HG02840 (cell line): ENCODE data around the gene HRAS.
A peak's percentile ranks its signal among the peaks of the same experiment; 100 is the strongest.
"Not testable (repeated sequence)": the region's sequence is repeated elsewhere in the genome, so short reads cannot be mapped to it uniquely, and the experiment has no call there.

Experiments used
- ATAC-seq: cut with Tn5 transposase; IDR thresholded peaks from one replicate; pipeline ENCODE4 v1.9.1; 2021; ENCODE audit warnings: mild to moderate bottlenecking, moderate library complexity, moderate number of reproducible peaks; ENCODE audit not compliant: unreplicated experiment, low FRiP score

HRAS gene

DNA sequence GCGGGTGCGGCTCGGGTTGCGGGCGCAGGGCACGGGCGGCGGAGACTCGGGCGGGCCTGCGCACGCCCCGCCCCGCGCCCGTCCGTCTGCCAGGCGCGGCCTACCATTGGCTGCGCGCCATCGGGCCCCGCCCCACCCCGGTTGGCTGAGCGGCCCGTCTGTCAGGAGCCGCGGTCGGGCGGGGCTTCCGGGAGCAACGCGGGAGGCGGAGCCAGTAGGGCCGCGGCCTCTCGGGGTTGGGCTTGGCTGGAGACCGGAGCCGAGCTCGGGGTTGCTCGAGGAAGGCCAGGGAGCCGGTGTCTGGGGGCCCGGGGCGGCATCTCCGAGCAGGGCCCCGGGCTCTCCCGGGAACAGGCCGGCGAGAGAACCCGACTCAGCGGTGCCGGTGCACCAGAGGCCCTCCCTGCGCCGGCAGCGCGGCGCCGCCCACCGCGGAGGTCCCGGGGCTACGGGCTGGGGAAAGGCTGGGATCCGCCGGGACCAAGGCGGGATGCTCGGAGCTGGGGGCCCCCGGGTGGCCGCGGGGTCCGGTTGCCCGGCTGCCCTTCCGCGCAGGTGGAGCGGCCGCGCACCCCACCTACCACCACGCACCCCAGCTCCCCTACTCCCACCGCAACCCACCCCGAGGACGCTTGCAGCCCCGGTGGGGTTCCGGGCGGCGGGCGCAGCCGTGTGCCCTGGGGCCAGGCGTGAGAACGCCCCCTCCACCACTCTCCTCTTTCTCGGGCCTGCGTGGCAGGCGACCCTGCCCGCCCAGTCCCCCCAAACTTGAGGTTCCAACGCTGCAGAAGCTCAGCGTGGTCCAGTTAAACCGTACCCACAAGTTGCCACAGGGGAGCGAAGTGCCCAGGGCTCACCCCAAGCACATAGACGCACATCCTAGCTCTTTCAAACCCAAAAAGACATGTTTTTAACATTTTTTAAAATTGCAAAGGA is at the start of gene HRAS:
TSS of gene HRAS (minus strand) at position 58 of the 936 bp plus-strand sequence.
- ATAC-seq, result peak; percentile 63

DNA sequence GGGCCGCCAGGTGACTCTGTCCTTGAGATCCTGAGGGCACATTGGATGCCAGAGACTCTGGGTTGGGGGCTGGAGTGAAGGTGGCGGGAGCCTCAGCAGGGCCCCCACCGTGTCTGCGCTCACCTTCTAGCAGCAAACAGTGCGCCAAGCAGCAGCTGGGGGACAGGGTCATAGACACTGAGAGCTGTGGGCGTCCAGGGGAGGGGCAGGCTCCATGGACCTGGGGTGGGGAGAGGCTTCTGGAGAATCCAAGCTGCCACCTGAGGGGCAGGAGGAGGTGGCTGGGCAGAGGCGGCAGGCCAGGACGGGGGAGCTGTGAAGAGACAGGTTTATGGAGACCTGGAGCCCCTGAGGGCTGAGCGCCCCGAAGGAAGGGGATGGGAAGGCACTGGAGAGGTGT is 48.9 kb upstream of the HRAS start:
- no peak for ATAC-seq

DNA sequence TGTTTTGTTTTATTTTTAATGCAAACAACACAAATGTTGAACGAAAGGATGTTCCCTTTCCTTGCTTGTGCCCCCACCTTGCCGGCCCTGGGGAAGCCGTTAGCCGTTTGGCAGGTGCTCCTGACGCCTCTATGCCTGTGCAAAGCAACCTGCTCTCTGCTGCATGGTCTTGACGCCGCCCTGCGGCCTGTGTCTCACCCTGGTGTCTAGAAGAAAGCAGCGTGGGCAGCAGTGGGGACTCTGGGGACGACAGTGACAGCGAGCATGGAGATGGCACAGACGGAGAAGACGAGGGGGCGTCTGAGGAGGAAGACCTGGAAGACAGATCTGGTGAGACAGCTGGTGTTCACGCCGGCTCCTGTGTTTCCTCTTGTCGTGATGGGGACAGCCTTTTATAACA is 46.4 kb upstream of the HRAS start:
- no peak for ATAC-seq

DNA sequence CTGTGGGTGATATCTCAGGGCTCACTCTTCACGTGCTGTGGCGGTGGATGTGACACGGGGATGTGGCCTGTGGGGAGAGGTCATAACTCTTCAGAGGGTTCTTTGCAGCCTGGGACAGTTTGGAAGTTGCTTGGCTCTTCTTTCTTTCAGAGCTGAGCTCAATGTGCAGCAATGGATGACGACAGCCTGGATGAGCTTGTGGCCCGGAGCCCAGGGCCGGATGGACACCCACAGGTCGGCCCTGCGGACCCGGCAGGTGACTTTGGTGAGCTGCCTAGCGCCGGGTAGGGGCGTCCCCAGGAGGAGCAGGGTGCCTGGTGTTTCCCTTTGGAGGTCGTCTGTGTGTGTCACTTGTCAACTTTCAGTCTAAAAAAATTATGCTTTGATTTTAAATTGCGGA is 46.0 kb upstream of the HRAS start:
- ATAC-seq, result no peak

GRCh38 chr11:579830-580601 is 44.6 kb upstream of the HRAS start:
- ATAC-seq, result no peak

GRCh38 chr11:578276-579035 is 43.1 kb upstream of the HRAS start:
- ATAC-seq, result no peak

GRCh38 chr11:577611-577894 is 42.2 kb upstream of the HRAS start:
- no peak for ATAC-seq

DNA sequence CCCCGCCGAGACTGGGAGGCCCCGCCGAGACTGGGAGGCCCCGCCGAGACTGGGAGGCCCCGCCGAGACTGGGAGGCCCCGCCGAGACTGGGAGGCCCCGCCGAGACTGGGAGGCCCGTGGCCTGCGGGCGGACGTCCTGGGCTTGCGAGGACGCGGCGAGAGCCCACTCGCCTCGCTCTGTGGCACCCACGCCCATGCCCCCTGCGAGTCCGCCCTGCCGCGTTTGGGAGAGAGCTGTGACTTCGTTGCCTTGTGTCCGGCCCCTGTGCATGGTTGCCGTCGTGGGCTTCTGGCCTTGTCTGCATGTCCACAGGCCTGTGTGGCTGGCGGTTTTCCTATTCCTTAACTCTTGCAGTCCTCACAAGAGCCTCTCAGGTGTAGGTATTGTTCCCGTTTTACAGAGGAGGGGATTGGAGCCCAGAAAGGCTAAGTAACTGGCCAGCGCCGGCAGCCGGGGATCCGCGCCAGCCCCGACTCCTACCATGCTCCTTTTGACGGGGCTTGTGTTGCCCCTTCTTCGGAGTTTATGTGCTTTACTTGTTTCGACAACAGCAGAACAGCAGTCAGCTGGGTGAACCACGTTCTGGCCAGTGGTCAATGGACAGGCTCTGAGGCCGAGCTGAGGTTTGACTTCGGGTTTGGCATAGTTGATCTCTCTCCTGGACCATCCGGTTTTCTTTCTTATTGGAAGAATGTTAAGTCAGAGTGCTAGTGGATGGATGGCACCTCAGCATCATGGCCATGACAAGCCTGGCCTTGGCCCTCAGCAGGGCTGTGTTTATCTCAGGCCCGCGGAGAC is 41.6 kb upstream of the HRAS start:
- no peak for ATAC-seq

GRCh38 chr11:575996-576768 is 40.8 kb upstream of the HRAS start, which contains the start of gene PHRF1:
PHRF1 (plus strand) TSS chr11:576470; CDS start chr11:581513, 5,043 bp downstream.
- peak; percentile 85 for ATAC-seq

GRCh38 chr11:575313-575995 is 40.1 kb upstream of the HRAS start:
- no peak for ATAC-seq

DNA sequence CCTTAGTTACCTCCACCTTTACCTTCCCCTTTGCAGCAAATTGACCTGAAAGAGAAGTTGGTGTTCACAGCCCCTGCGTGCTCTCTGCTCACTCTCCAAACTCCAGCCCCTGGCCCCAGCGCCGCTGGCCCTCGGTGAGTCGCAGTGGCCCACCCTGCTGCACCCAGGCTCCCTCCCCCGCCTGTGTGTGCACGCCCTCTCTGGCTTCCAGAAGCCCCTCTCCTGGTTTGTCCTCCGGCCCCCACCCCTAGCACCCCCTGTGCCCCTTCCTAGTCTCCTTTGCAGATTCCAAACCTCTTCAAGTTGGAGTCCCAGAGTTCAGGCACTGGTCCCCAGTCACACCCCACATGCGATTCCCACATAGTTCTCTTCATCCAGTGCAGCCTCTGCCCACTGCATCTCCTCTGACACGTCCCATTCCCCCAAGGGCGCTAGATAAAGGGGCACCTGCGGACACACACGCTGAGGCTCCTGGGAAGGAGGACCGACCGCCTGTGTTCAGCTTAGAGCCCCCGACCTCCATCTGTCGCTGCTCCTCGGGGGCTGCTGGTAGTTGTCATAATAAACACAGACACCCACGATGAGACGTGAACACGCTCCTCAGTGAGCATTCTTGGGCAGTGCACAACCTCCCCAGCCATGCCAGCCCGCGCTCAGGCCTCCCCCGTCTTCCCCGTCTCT is 39.4 kb upstream of the HRAS start:
- ATAC-seq, result no peak

DNA sequence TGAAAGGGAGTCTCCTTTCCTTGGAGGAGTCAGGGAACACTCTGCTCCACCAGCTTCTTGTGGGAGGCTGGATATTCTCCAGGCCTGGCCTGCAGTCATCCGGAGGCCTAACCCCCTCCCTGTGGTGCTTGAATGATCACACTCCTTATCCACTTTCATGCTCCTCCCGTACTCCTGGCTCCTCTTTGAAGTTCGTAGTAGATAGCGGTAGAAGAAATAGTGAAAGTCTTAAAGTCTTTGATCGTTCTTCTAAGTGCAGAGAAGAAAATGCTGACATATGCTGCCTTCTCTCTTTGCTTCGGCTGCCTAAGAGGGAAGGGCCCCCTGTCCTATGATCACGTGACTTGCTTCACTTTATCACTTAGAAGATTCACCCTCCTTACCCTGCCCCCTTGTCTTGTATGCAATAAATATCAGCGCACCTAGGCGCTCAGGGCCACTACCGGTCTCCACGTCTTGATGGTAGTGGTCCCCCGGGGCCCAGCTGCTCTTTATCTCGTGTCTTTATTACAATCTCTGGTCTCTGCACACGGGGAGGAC is 38.7 kb upstream of the HRAS start:
- ATAC-seq, result not testable (repeated sequence)

DNA sequence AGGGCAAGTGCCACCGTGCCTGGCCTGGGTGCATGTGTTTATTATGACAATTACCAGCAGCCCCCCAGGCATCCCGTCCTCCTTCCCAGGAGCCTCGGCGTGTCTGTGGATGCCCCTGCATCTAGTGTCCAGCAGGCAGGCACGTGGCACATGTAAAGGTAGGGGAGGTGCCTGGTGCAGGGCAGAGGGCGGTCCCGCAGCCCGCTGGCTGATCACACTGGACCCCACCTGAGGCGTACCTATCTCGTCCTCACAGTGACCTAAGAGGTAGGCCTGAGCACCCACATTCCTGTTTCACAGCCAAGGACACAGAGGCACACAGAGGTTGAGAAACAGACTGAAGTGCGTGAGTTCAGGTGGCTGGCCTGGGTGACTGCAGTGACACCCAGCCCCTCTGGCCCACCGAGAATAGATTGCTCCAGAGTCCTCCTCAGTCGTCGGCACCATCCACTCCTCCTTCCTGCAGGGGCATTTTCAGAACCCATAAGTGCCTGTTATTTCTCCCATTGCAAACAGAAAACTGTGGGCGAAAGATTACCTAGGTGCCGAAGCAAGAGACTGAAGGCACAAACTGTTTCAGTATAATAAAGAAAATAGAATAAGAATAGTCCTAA is 37.9 kb upstream of the HRAS start:
- ATAC-seq, result no peak

GRCh38 chr11:571802-572185 is 36.4 kb upstream of the HRAS start:
- ATAC-seq, result no peak

- ATAC-seq, result no peak
Measured at GRCh38 chr11:569158-569885, 33.9 kb upstream of the HRAS start.

GRCh38 chr11:568306-569157 is 33.2 kb upstream of the HRAS start:
- ATAC-seq, result peak; percentile 77
